Fibroblast of pulmonary artery (primary cell): ENCODE results near the gene MYO1D.

Source experiments
- DNase-seq: peaks from one replicate; pipeline ENCODE4 v3.0.0-alpha.2; 2010; ENCODE audit warnings: low read depth
- H3K4me3 ChIP-seq: replicated peaks from 2 replicates; pipeline ENCODE4 v1.5.1; 2011; ENCODE audit warnings: low read depth, mild to moderate bottlenecking, control low read depth, low read length, moderate library complexity
- CTCF ChIP-seq: IDR thresholded peaks from 2 replicates; pipeline ENCODE4 v1.5.1; 2011; ENCODE audit warnings: mild to moderate bottlenecking, control low read depth, low read length, inconsistent platforms; ENCODE audit errors: missing control alignments

Gene MYO1D

GRCh38 chr17:32514606-32515005, 362.3 kb downstream of the MYO1D start:
- no peak overlapping the region for H3K4me3 ChIP-seq
- DNase-seq: no peak
- TF ChIP-seq CTCF: no peak

- no peak for DNase-seq
- no peak overlapping the region for H3K4me3 ChIP-seq
- no peak for TF ChIP-seq CTCF
Measured at GRCh38 chr17:32513579-32513978, 363.3 kb downstream of the MYO1D start.

- no peak for DNase-seq
- TF ChIP-seq CTCF: no peak
- no peak overlapping the region for H3K4me3 ChIP-seq
Measured at GRCh38 chr17:32512328-32512727, 364.6 kb downstream of the MYO1D start.

- no peak for DNase-seq
Measured at GRCh38 chr17:32510466-32510865, 366.5 kb downstream of the MYO1D start.

GRCh38 chr17:32508926-32509325, 368.0 kb downstream of the MYO1D start:
- no peak for TF ChIP-seq CTCF
- H3K4me3 ChIP-seq: no peak overlapping the region
- no peak for DNase-seq

More at GRCh38 chr17:32510466-32510865, 366.5 kb downstream of the MYO1D start:
- no peak overlapping the region for H3K4me3 ChIP-seq
- no peak for TF ChIP-seq CTCF

GRCh38 chr17:32504166-32504990, 372.5 kb downstream of the MYO1D start:
- DNase-seq: no peak
- no peak for TF ChIP-seq CTCF
- H3K4me3 ChIP-seq: no peak overlapping the region
